Measurements from ENCODE around the gene HABP2.
A peak's percentile ranks its signal among the peaks of the same experiment; 100 is the strongest.

The HABP2 gene

DNA sequence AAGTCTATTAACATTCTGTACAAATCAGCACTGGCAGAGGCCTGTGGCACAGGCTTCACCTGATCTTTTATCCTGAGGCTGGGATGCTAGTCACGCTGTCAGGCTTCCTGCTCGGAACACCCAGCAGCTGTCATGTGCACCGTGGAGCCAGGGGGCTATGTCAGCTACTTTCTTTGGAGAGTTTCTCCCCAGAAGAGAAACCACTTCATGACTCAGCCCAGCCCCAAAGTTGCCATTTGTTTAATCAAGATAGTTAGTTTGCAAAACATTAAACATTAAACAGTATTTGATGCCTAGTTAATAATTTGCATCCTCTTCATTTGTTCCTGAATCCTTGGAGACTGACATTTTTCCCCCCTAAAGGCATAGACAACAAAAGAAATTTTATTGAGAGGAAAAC is at the start of gene HABP2:
HABP2 (plus strand) TSS at position 353 of the 400 bp plus-strand sequence. CDS start 69 bp downstream, outside the sequence.
- no peak for DNase-seq (ENCODE audit: low read depth in 2 of 3, low spot score in 2 of 3)

- no peak for DNase-seq (ENCODE audit: low read depth in 2 of 3, low spot score in 2 of 3)
Measured at GRCh38 chr10:113503930-113504329, 48.9 kb upstream of the HABP2 start.

GRCh38 chr10:113504423-113504822 is 48.4 kb upstream of the HABP2 start:
- DNase-seq (ENCODE audit: low read depth in 2 of 3, low spot score in 2 of 3), result no peak

GRCh38 chr10:113506476-113506875 is 46.4 kb upstream of the HABP2 start:
- no peak for DNase-seq (ENCODE audit: low read depth in 2 of 3, low spot score in 2 of 3)

DNA sequence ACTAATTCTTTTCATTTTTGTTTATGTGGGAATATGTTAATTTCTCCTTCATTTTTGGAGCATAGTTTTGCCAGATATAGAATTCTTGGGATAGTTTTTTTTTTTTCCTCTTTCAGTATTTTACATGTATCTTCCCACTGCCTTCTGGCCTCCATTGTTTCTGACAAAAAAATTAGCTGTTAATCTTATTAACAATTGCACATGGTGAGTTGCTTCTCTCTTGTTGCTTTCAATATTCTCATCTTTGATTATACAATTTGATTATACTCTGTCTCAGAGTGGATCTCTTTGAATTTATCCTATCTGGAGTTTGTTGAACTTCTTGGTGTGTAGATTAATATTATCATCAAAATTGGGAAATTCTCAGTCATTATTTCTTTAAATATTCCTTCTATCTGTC is 41.4 kb upstream of the HABP2 start:
- no peak for DNase-seq (ENCODE audit: low read depth in 2 of 3, low spot score in 2 of 3)

DNA sequence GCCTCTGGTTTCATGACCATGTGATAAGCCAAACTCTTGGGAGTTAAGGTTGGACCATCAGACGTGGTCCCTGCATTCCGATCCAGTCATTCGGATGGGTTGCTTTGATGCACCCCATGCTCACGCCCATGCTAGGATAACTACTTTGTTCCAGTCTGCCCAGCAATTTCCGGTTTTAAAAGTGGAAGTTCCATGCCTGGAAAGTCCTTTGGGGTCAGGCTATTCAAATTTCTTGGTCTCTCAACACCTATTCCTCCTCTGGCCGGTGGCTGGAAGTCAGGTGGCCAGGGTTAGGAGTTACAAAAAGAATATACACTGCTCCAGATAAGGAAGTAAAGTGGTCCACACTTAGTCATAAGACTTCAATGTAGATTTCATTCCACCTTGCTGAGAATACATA is 37.7 kb upstream of the HABP2 start:
- no peak for DNase-seq (ENCODE audit: low read depth in 2 of 3, low spot score in 2 of 3)

DNA sequence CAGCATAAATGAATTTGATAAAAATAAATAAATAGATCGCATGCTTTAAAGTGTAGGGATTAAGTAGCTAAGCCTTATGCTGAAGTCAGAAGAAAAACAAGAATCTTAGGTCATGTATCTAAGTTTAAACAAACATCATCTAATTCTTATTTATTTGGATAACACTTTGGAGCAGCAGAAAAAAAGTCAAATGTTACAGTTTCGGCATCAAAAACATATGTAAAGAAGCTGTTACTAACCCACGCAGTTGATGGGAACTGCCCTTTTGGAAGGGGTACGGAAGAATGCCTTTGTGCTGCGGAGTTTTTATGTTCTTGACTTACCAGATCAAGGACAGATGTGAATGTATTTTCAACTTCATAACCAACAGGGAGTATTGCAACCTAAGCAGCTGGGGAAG is 37.3 kb upstream of the HABP2 start:
- no peak for DNase-seq (ENCODE audit: low read depth in 2 of 3, low spot score in 2 of 3)

GRCh38 chr10:113516061-113516460 is 36.8 kb upstream of the HABP2 start:
- DNase-seq (ENCODE audit: low read depth in 2 of 3, low spot score in 2 of 3), result no peak

DNA sequence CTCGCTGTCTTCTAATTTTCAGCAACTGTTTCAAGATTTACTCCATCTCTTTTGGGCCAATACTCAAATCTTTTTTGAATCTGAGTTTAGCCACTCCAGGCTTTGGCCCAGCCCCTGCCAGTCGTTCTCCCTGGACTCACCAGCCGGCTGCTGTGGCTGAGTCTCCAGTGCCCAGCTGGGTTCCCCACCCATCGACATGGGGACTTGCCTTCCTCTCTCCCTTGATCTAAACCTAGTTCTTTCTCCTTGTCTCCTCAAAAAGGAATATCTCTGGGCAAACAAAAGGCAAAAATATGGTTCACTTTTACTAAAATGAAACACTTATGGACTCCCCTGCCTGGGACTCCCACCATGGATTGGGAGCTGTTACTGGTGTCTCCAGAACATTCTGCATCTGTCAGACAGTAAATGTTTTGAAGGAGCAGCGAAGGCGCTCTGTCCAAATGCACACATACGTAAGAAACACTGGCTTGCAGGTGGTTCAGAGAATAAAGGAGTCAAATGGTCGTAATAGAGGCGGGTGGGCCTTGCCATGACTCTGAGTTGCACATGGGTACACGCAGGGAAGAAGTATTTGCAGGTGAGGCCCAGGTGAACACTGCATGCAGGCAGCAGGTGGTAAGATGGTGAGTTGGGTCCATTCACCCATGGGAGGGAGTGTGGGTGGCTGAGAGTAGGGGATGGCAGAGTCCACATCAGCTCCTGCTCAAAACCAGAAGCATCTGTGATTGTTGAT is 35.5 kb upstream of the HABP2 start:
- DNase-seq (ENCODE audit: low read depth in 2 of 3, low spot score in 2 of 3), result no peak

DNA sequence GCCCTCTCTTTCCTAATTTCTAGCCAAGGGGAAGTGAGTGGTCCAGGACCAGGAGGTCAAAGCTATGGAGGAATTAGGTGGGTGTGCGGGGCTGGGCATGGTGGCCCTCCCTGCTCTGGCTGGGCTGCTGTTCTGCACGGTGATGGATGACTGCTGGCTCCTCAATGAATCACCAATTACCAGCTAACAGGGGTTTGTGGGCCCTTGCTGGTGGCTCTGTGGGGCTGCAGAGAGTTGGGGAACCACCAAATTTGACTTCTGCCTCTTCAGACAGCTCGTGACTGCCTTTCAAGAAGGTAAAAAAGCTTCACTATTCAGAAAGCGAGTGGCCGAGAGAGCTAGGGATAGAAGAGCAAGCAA is 35.0 kb upstream of the HABP2 start:
- DNase-seq (ENCODE audit: low read depth in 2 of 3, low spot score in 2 of 3), result no peak

- DNase-seq (ENCODE audit: low read depth in 2 of 3, low spot score in 2 of 3), result no peak
Measured at GRCh38 chr10:113518415-113518814, 34.4 kb upstream of the HABP2 start.

DNA sequence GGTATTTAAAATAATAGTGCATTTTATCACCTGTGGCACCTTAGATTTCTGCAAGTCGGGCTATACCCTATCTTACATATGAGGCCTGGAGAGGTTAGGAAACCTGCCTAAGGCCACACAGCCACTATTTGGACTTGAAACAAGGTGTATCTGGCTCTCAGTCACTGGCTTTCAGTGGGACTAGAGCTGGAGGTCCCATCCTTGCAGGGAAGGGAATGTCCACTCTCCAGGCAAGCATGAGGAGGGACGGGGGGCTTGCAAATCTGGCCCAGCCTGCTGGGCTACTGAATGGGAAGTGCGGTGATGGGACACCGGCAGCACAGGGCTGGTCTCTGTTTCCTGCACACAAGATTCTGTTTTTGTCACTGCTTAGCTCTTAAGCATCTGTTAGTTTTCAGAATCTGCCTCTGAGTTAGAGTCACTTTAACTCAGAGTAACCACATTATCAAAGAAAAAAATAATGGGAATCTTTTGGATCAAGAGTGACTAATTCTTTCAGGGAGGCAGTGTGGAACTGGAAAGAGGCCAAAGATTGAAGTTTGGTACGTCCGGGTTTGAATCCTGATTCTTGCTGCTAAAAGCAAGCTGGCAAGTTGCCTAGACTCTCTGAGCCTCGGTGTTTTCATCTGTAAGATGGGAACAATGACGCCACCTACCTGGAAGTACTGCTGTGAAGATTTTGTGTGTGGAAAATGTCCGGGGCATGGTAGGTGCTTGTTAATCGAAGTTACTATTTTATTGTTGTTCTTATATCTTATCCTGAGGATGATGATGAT is 33.8 kb upstream of the HABP2 start:
- DNase-seq (ENCODE audit: low read depth in 2 of 3, low spot score in 2 of 3), result no peak

GRCh38 chr10:113519681-113520115 is 33.2 kb upstream of the HABP2 start:
- DNase-seq (ENCODE audit: low read depth in 2 of 3, low spot score in 2 of 3), result no peak

DNA sequence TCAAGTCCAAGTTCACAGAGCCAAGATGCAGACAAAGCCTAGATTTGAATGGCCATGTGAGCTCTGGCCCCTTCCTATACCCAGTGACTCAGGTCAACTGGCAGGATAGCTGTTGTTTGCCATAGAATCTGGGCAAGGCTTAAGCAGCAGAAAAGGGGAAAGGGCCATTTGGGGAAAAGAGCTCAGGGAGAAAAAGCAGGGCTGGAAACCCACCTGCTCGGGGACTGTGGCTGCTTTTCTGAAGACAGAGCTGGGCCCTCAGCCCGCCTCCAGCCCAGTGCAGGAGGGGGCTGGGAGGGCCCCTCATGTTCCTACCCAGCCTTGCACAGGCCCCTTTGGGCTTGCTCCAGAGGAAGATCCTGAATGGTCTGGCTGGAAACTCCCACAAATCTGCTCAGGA is 32.6 kb upstream of the HABP2 start:
- no peak for DNase-seq (ENCODE audit: low read depth in 2 of 3, low spot score in 2 of 3)

DNA sequence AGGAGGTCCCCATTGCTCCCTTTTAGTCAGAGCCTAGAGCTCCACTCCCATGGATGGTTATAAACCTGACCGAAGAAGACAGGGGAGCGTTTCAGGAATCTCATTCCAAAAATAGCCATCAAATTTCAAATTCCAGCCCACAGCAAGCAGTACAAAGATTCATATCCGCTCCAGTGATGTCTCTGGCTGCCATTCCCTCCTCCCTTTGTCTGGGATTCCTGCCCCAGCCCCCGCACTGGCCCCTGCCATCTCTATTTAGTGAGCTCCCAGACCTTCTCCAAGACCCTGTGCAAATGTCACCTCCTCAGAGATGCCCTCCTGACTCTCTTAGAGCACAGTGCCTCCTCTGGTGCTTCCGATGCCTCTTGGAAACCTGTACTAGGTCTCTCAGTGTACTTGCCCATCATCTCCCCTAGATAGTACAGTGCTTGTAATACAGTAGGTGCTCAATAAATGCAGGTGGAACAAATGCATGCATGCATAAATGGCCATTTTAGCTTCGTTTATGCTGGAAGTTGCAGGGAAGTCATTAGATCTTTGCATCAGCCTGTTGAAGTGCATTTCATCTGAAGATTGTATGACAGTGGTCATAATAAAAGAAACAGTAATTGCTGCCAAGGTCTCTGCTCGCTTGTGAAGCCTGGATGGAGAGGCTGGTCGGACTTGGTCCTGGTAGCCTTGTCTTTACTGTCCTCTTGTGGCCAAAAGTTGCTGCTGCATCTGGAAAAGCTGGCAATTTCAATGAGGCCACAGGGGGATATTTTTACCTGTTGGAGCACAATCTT is 32.0 kb upstream of the HABP2 start:
- peak in 1 of 3 experiments; percentile 6 for DNase-seq (ENCODE audit: low read depth in 2 of 3, low spot score in 2 of 3)

DNA sequence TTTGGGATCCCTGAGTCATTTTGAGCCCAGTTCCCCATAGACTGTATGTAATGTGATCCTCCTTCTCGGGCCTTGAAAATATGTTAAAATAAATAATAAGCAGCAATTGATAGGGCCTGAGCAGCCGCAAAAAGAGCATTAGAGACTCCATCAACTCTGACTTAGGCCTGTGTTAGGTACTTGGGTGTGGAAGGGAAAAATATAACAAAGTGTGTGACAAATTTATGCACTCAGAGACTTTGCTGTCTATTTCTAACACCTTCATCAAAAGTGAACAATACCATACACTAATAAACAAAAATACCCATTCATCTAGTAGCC is 31.4 kb upstream of the HABP2 start:
- no peak for DNase-seq (ENCODE audit: low read depth in 2 of 3, low spot score in 2 of 3)

DNA sequence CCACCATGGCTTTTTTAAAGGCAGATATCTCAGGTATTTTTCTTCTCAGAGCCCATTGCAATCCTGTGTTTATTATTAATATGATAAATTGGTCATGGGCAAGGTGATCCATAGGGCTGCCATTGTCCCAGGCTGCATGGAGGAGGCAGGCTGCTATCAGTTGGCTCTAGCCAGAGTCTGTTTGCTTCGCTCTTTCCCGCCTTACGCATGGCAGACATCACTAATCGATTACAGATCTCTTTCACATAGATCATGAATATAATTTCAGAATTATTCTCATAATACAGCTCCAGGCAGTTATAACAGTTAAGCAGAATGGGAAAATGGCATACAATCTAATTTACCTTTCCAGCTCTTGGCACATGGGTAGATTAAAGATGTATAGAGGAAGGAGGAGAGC is 30.4 kb upstream of the HABP2 start:
- DNase-seq (ENCODE audit: low read depth in 2 of 3, low spot score in 2 of 3), result no peak

- DNase-seq (ENCODE audit: low read depth in 2 of 3, low spot score in 2 of 3), result no peak
Measured at GRCh38 chr10:113523071-113523470, 29.8 kb upstream of the HABP2 start.

- DNase-seq (ENCODE audit: low read depth in 2 of 3, low spot score in 2 of 3), result no peak
Measured at GRCh38 chr10:113523628-113524027, 29.2 kb upstream of the HABP2 start.

DNA sequence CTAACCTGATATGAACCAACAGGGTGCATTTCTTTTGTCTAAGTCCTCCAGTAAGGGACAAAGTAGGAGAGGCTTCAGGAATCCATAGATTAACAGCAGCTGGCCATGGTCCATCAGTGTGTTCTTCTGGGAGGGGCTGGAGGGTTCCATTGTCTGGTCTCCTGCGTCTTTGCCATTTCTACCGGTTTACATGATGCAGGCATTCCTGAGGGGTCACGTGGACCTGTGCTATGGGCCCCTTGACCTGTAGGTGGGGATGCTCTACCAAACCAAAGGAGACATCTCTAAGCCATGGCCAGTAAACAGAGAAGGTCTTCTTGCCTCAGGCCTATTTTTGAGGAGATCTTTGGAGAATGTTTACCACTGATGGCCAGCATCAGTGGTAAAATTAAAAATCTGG is 28.7 kb upstream of the HABP2 start:
- DNase-seq (ENCODE audit: low read depth in 2 of 3, low spot score in 2 of 3), result no peak

- no peak for DNase-seq (ENCODE audit: low read depth in 2 of 3, low spot score in 2 of 3)
Measured at GRCh38 chr10:113524539-113525490, 28.0 kb upstream of the HABP2 start.

All from activated CD8-positive, alpha-beta memory T cell treated with anti-CD3 and anti-CD28 coated beads for 48 hours (primary cell).